ENCODE data around the gene PARK7. TPM values are rescaled to one million over a fixed set of nuclear protein-coding genes. Genes with fewer than 3 reads are reported as not detected.

Gene PARK7
- total RNA-seq, 1 experiment from 2014 or later: 448 TPM

GRCh38 chr1:7989762-7990428 is 28.4 kb downstream of the PARK7 start:
- TF ChIP-seq SIN3A (IDR thresholded peaks at IDR 0.05; ENCODE audit: borderline replicate concordance, insufficient read depth, low read depth, low read length): no peak
- TF ChIP-seq CTCF (IDR thresholded peaks at IDR 0.05): no peak
- TF ChIP-seq TCF7L2 (IDR thresholded peaks at IDR 0.05; ENCODE audit: low read depth, low read length): no peak
- TF ChIP-seq REST (IDR thresholded peaks at IDR 0.05; ENCODE audit: insufficient read depth in 1 of 2, low read depth in 2 of 2, low read length in 1 of 2): no peak
- TF ChIP-seq POLR2AphosphoS5 (IDR thresholded peaks at IDR 0.05; ENCODE audit: low read depth, low read length): no peak
- in situ Hi-C loops (cut with HindIII; ENCODE audit: low pct_unique_long_range_greater_than_20kb, low sequenced_read_pairs) (no loop called here), intact Hi-C loops (cut with micrococcal nuclease; ENCODE audit: unreplicated experiment) (no loop called here)
- Histone ChIP-seq H3K27me3 (ENCODE audit: control insufficient read depth, insufficient read depth, low read length) (no peaks in the 10 kb centered on the region), H3K4me3 (ENCODE audit: low read depth in 2 of 2, low read length in 2 of 2) (no peak overlapping the region), H3K27ac (ENCODE audit: low read length) (peak overlapping the region; percentile 13; the same call in 1 of the 2 replicates), H3K9me3 (ENCODE audit: control insufficient read depth, insufficient read depth, low read depth, low read length) (no peaks in the 10 kb centered on the region), H3K4me1 (ENCODE audit: control insufficient read depth, insufficient read depth, low read length) (no peaks in the 10 kb centered on the region), H3K36me3 (ENCODE audit: control insufficient read depth, insufficient read depth, low read length) (peaks cover 9% of the 10 kb centered on the region)
- no peak for DNase-seq (ENCODE audit: low read depth, low spot score)
- ChIA-PET CTCF (interaction anchor here (0.7 kb wide), 1 partner anchor 286 kb away, joined by 8 read pairs; no protein-coding TSS in a partner anchor), POLR2A (interaction anchor here (0.6 kb wide), 1 partner anchor 15 kb away, joined by 3 read pairs; no protein-coding TSS in a partner anchor)
- BruUV-seq (replicated peaks): no TSS peak
- no peak for ATAC-seq

GRCh38 chr1:7991504-7992440 is 30.3 kb downstream of the PARK7 start:
- no TSS peak for BruUV-seq (replicated peaks)
- in situ Hi-C loops (cut with HindIII; ENCODE audit: low pct_unique_long_range_greater_than_20kb, low sequenced_read_pairs) (no loop called here), intact Hi-C loops (cut with micrococcal nuclease; ENCODE audit: unreplicated experiment) (no loop called here)
- H3K4me1 ChIP-seq (ENCODE audit: control insufficient read depth, insufficient read depth, low read length): no peaks in the 10 kb centered on the region
- H3K27me3 ChIP-seq (ENCODE audit: control insufficient read depth, insufficient read depth, low read length): no peaks in the 10 kb centered on the region
- H3K27ac ChIP-seq (ENCODE audit: low read length): no peak overlapping the region
- no peak for TF ChIP-seq SIN3A (IDR thresholded peaks at IDR 0.05; ENCODE audit: borderline replicate concordance, insufficient read depth, low read depth, low read length)
- no peak for TF ChIP-seq CTCF (IDR thresholded peaks at IDR 0.05)
- no peak for TF ChIP-seq POLR2AphosphoS5 (IDR thresholded peaks at IDR 0.05; ENCODE audit: low read depth, low read length)
- no peak for TF ChIP-seq REST (IDR thresholded peaks at IDR 0.05; ENCODE audit: insufficient read depth in 1 of 2, low read depth in 2 of 2, low read length in 1 of 2)
- TF ChIP-seq TCF7L2 (IDR thresholded peaks at IDR 0.05; ENCODE audit: low read depth, low read length): no peak
- no peak overlapping the region for H3K4me3 ChIP-seq (ENCODE audit: low read depth in 2 of 2, low read length in 2 of 2)
- ChIA-PET CTCF (no interaction called here), POLR2A (interaction anchor here (0.6 kb wide), 1 partner anchor 21 kb away, joined by 4 read pairs; no protein-coding TSS in a partner anchor)
- DNase-seq (ENCODE audit: low read depth, low spot score): no peak
- ATAC-seq: no peak
- H3K36me3 ChIP-seq (ENCODE audit: control insufficient read depth, insufficient read depth, low read length): no peaks in the 10 kb centered on the region
- H3K9me3 ChIP-seq (ENCODE audit: control insufficient read depth, insufficient read depth, low read depth, low read length): no peaks in the 10 kb centered on the region

Measured in Panc1 (cell line).